ENCODE measurements around the gene CXorf38.

GRCh38 chrX:40579900-40580536 lies 67.3 kb downstream of the CXorf38 start:
- TF ChIP-seq EZH2 (IDR thresholded peaks at IDR 0.05; ENCODE audit: low read length) (no peak), CTCF (optimal IDR thresholded peaks at IDR 0.05 in 1 of 3, IDR thresholded peaks at IDR 0.05 in 1 of 3, conservative IDR thresholded peaks at IDR 0.05 in 1 of 3; ENCODE audit: extremely low read depth in 1 of 3, insufficient read depth in 2 of 3, low read length in 3 of 3) (no peak)
